Spleen (tissue), 11 donors: Measurements from ENCODE around the gene AAK1. TPM values are rescaled to one million over a fixed set of nuclear protein-coding genes. Genes with fewer than 3 reads are reported as not detected.

Experiments
- DNase-seq: peaks from one replicate; pipeline ENCODE4 v3.0.0-alpha.2; 2020
- H3K27ac ChIP-seq, 8 donors: fragments of 200-600 bp; sonication (generic) in 7 of 8; 1 replicate in 4 of 8; 2 replicates in 4 of 8; pipeline versions ENCODE4 v1.5.0 to v1.8.0; 2016 to 2021; ENCODE audit warnings: inconsistent platforms in 4 of 8, mild to moderate bottlenecking in 4 of 8, moderate library complexity in 1 of 8
- H3K27me3 ChIP-seq, 7 donors: fragments of 200-600 bp; sonication (generic) in 6 of 7; replicated peaks in 1 of 7; 1 replicate in 4 of 7; 2 replicates in 3 of 7; pipeline versions ENCODE4 v1.5.0 to v1.8.0; 2016 to 2021; ENCODE audit warnings: inconsistent platforms in 3 of 7, mild to moderate bottlenecking in 1 of 7
- H3K36me3 ChIP-seq, 6 donors: fragments of 200-600 bp; sonication (generic) in 5 of 6; 1 replicate in 4 of 6; 2 replicates in 2 of 6; pipeline versions ENCODE4 v1.5.0 to v1.8.0; 2016 to 2021; ENCODE audit warnings: inconsistent platforms in 2 of 6
- H3K4me1 ChIP-seq, 6 donors: fragments of 200-600 bp; sonication (generic) in 5 of 6; 1 replicate in 3 of 6; 2 replicates in 3 of 6; pipeline versions ENCODE4 v1.5.0 to v1.8.0; 2016 to 2021; ENCODE audit warnings: inconsistent platforms in 3 of 6
- H3K4me3 ChIP-seq, 8 donors: fragments of 200-600 bp; sonication (generic) in 7 of 8; 1 replicate in 4 of 8; 2 replicates in 4 of 8; pipeline versions ENCODE4 v1.5.0 to v1.8.0; 2016 to 2021; ENCODE audit warnings: inconsistent platforms in 4 of 8, mild to moderate bottlenecking in 4 of 8, moderate library complexity in 2 of 8
- H3K9me3 ChIP-seq, 8 donors: fragments of 200-600 bp; sonication (generic) in 7 of 8; 1 replicate in 4 of 8; 2 replicates in 4 of 8; pipeline versions ENCODE4 v1.5.0 to v1.8.0; 2016 to 2021; ENCODE audit warnings: inconsistent platforms in 4 of 8
- POLR2A ChIP-seq, 3 donors: fragments of 450-650 bp; IDR thresholded peaks; one replicate each; pipeline ENCODE4 v1.5.1; 2017; ENCODE audit warnings: antibody characterized with exemption in 3 of 3, mild to moderate bottlenecking in 1 of 3
- POLR2AphosphoS5 ChIP-seq, 3 donors: sonication (generic); formaldehyde crosslinking; IDR thresholded peaks; one replicate each; pipeline ENCODE4 v1.5.1; 2017; ENCODE audit warnings: antibody characterized with exemption in 3 of 3
- WGBS, 5 donors: extraction: QIAGEN DNeasy Blood & Tissue Kit in 3 of 5; methylation state at CpG; one replicate each; pipeline versions ENCODE4 v1.1.5 to v1.1.7; 2013 to 2018; 5-methylcytosine and 5-hydroxymethylcytosine counted together
- intact Hi-C: fragments of 100-400 bp; cut with DNase I; formaldehyde crosslinking; loops from one replicate; pipeline ENCODE4 v1.15.0; 2023; ENCODE audit warnings: low total_unique reads
- polyA plus RNA-seq, 3 donors: library from polyadenylated mRNA; stranded (reverse); fragments of 200-250 nt; gene quantifications; one replicate each; pipeline ENCODE4 v1.2.1, GENCODE V29; 2013
- total RNA-seq, 7 donors: library from RNA; depleted of rRNA in 3 of 7; stranded (reverse); fragments of >200 nt in 3 of 7; fragmentation: NEBNext Ultra II Directional in 4 of 7; extraction: Animal tissue kit (Norgen Biotek cat#: 25700) in 4 of 7; gene quantifications; one replicate each; pipeline versions ENCODE4 v1.1.0 to v1.2.1, GENCODE V29; 2016 to 2021
- TF ChIP-seq, protein P1 (sequence below), 11 experiments: fragments of 200-600 bp in 7 of 11; fragments of 450-650 bp in 4 of 11; sonication (generic) in 4 of 11; IDR thresholded peaks in 8 of 11; conservative IDR thresholded peaks in 3 of 11; 1 replicate in 7 of 11; 2 replicates in 4 of 11; pipeline versions ENCODE4 v1.4.0 to v1.8.0; 2016 to 2021; ENCODE audit warnings: antibody characterized with exemption in 11 of 11, inconsistent platforms in 4 of 11, mild to moderate bottlenecking in 1 of 11
- donor health status: healthy with polysubstance abuse.
- donor health status: DM: no; HTN: no; CAD: no; lungs with moderate emphysema.
- donor health status: DM: no; HTN: no; CAD: no.
- donor health status: Bipolar disorder and iron deficiency.
- donor health status: healthy.
- donor health status: DM: no; HTN: no; CAD: no.
- donor health status: DM: yes; HTN: yes; CAD: no.

Gene AAK1
- total and polyA plus RNA-seq, 10 donors: 8.3 to 95.1 (median 69.1) TPM

DNA sequence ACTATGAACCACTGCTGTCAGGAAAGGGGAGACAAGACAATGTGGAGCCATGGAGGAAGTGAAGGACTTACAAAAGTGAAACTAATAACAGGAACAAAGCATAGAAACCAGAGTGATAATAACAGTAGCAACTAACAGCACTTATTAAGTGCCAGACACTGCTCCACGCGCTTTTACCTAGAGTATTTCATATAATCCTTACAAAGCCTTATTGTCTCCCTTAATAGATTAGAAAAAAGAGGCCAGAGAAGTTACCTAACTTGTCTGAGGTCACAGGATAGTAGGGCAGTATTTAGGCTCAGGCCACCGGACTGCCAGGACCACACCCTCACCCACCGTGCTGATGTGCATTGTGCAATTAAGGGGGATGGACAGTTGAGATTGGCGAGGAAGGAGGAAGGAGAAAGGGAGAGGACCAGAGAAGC is 107.7 kb downstream of the AAK1 start:
- intact Hi-C loops: no loop called here
- WGBS, 5 donors: 60 to 83% (median 71%) methylated on average over 5 of the region's 5 CpGs
- DNase-seq: no peak

DNA sequence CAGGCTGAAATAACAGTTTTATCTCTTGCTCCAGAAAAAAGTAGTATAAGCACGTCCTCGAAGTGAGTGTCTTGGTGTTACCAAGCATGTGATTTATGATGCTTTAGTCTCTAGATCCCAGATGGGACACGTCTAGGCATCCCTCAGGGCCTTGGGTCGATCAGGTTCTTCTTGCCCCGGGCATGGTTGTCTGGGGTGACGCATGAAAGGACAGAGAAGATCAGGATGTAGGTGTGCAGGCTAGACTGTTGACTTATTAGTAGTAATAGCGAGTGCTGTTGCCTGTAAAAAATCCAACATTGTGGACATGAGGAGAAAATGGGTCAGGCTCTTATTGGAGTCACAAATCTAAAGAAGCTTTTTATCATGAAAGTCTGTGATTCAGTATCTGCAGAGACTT is 112.4 kb downstream of the AAK1 start:
- intact Hi-C loops: no loop called here
- no peak overlapping the region for H3K4me3 ChIP-seq
- H3K36me3 ChIP-seq: peaks cover 0 to 98% (median 36%) of the 10 kb centered on the region in 6 donors
- no peak for DNase-seq
- 81 to 90% (median 88%) methylated on average over 7 of the region's 7 CpGs for WGBS, 5 donors
- H3K27ac ChIP-seq: no peak overlapping the region
- H3K4me1 ChIP-seq: peaks cover 0 to 8% (median 4%) of the 10 kb centered on the region in 6 donors
- no peaks in the 10 kb centered on the region for H3K27me3 ChIP-seq
- H3K9me3 ChIP-seq: peaks cover 0 to 26% (median 21%) of the 10 kb centered on the region in 8 donors
- TF ChIP-seq, protein P1, sequence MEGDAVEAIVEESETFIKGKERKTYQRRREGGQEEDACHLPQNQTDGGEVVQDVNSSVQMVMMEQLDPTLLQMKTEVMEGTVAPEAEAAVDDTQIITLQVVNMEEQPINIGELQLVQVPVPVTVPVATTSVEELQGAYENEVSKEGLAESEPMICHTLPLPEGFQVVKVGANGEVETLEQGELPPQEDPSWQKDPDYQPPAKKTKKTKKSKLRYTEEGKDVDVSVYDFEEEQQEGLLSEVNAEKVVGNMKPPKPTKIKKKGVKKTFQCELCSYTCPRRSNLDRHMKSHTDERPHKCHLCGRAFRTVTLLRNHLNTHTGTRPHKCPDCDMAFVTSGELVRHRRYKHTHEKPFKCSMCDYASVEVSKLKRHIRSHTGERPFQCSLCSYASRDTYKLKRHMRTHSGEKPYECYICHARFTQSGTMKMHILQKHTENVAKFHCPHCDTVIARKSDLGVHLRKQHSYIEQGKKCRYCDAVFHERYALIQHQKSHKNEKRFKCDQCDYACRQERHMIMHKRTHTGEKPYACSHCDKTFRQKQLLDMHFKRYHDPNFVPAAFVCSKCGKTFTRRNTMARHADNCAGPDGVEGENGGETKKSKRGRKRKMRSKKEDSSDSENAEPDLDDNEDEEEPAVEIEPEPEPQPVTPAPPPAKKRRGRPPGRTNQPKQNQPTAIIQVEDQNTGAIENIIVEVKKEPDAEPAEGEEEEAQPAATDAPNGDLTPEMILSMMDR (IDR thresholded peaks at IDR 0.05 in 8 of 11, conservative IDR thresholded peaks at IDR 0.05 in 3 of 11): no peak
- TF ChIP-seq POLR2A (IDR thresholded peaks at IDR 0.05) (no peak), POLR2AphosphoS5 (IDR thresholded peaks at IDR 0.05) (no peak)

More for the DNA sequence above, 107.7 kb downstream of the AAK1 start:
- H3K27me3 ChIP-seq: no peaks in the 10 kb centered on the region
- H3K36me3 ChIP-seq: peaks cover 0 to 91% (median 31%) of the 10 kb centered on the region in 6 donors
- no peak overlapping the region for H3K4me3 ChIP-seq
- peaks cover 0 to 26% (median 21%) of the 10 kb centered on the region in 8 donors for H3K9me3 ChIP-seq
- TF ChIP-seq, protein P1 (IDR thresholded peaks at IDR 0.05 in 8 of 11, conservative IDR thresholded peaks at IDR 0.05 in 3 of 11): no peak
- TF ChIP-seq POLR2A (IDR thresholded peaks at IDR 0.05): no peak
- no peak for TF ChIP-seq POLR2AphosphoS5 (IDR thresholded peaks at IDR 0.05)
- H3K4me1 ChIP-seq: peaks cover 0 to 25% (median 13%) of the 10 kb centered on the region in 6 donors
- H3K27ac ChIP-seq: peak overlapping the region in 3 of 8 donors; percentile 39 to 67 (median 48)

DNA sequence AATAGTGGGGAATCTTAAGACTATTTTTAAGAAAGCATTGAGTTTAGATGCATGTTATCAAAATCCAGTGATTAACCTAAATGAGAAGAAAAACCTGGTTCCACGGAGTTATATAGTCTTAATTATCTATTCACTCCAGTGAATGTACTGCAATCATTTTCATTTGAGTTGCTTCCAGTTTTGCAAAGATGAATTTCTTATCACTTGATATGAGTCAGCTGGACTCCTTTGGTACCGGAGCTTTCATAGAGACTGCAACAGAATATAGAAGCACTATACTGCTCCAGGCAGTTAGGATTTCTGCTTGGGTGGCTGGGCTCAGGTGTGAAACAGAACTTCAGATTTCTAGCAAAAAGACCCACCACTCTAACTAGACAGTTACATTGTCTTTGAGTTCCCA is 114.1 kb downstream of the AAK1 start:
- H3K9me3 ChIP-seq: peaks cover 0 to 24% (median 20%) of the 10 kb centered on the region in 8 donors
- H3K4me3 ChIP-seq: no peak overlapping the region
- TF ChIP-seq POLR2AphosphoS5 (IDR thresholded peaks at IDR 0.05): no peak
- TF ChIP-seq, protein P1 (IDR thresholded peaks at IDR 0.05 in 8 of 11, conservative IDR thresholded peaks at IDR 0.05 in 3 of 11): no peak
- no peak for TF ChIP-seq POLR2A (IDR thresholded peaks at IDR 0.05)
- DNase-seq: no peak
- 70 to 91% (median 86%) methylated on average over 2 of the region's 2 CpGs for WGBS, 5 donors
- peaks cover 0 to 100% (median 46%) of the 10 kb centered on the region in 6 donors for H3K36me3 ChIP-seq
- H3K4me1 ChIP-seq: no peaks in the 10 kb centered on the region
- no peak overlapping the region for H3K27ac ChIP-seq
- intact Hi-C loops: no loop called here
- no peaks in the 10 kb centered on the region for H3K27me3 ChIP-seq

DNA sequence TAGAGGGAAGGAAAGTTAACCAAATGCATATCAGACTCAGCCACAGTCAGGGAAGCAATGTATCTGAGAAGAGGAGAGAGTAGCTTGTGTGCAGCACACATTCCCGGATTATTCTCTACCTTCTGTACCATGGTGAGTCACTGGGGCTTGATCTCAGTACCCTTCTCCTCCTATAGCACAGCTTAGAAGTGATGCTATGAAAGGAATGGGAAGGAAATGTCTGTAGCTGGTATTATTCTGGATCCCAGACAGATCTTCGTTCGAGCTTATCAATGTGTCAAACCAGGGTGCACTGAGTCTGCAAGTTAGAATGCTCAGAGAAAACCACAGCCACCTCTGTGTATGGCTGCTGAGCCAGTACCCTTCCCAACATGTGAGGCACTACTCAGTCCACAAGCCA is 118.3 kb downstream of the AAK1 start:
- TF ChIP-seq POLR2A (IDR thresholded peaks at IDR 0.05): no peak
- TF ChIP-seq, protein P1 (IDR thresholded peaks at IDR 0.05 in 8 of 11, conservative IDR thresholded peaks at IDR 0.05 in 3 of 11): no peak
- no peak for TF ChIP-seq POLR2AphosphoS5 (IDR thresholded peaks at IDR 0.05)
- H3K27ac ChIP-seq: no peak overlapping the region
- 87 to 94% (median 92%) methylated on average over 3 of the region's 3 CpGs for WGBS, 5 donors
- DNase-seq: no peak
- intact Hi-C loops: no loop called here
- H3K36me3 ChIP-seq: peaks cover 0 to 100% (median 47%) of the 10 kb centered on the region in 6 donors
- H3K4me1 ChIP-seq: no peaks in the 10 kb centered on the region
- H3K27me3 ChIP-seq: no peaks in the 10 kb centered on the region
- H3K9me3 ChIP-seq: no peaks in the 10 kb centered on the region
- H3K4me3 ChIP-seq: no peak overlapping the region
